HepG2 (cell line): ENCODE results near the gene JPH2. TPM values are rescaled to one million over a fixed set of nuclear protein-coding genes. Genes with fewer than 3 reads are reported as not detected.
A peak's percentile ranks its signal among the peaks of the same experiment; 100 is the strongest.

ENCODE experiments used
- CBFB ChIP-seq: sonication (generic); formaldehyde crosslinking; IDR thresholded peaks from 2 replicates; pipeline ENCODE4 v1.4.0; 2020; ENCODE audit warnings: missing genetic modification reagents
- EP300 ChIP-seq, 3 experiments: sonication (generic) in 1 of 3; formaldehyde crosslinking in 1 of 3; IDR thresholded peaks; 2 replicates each; pipeline versions ENCODE4 v1.5.1 to v1.6.1; 2011 to 2020; ENCODE audit warnings: low read depth in 2 of 3, low read length in 2 of 3, borderline replicate concordance in 1 of 3, improper control_type of control experiment in 1 of 3, mild to moderate bottlenecking in 1 of 3, missing genetic modification reagents in 1 of 3, moderate library complexity in 1 of 3
- GPN1 ChIP-seq: sonication (generic); formaldehyde crosslinking; IDR thresholded peaks from 2 replicates; pipeline ENCODE4 v1.5.1; 2020; ENCODE audit warnings: missing genetic modification reagents, borderline replicate concordance
- HNF4A ChIP-seq: sonication (generic); formaldehyde crosslinking; IDR thresholded peaks from 2 replicates; pipeline ENCODE4 v1.4.0; 2020; ENCODE audit warnings: missing genetic modification reagents
- KDM6A ChIP-seq: IDR thresholded peaks from 2 replicates; pipeline ENCODE4 v1.6.1; 2016; ENCODE audit warnings: low read depth
- KLF15 ChIP-seq: sonication (generic); formaldehyde crosslinking; IDR thresholded peaks from 2 replicates; pipeline ENCODE4 v1.8.1; 2023; ENCODE audit warnings: borderline replicate concordance, mild to moderate bottlenecking, inconsistent platforms, missing genetic modification reagents, mixed read lengths
- KLF6 ChIP-seq: IDR thresholded peaks from 2 replicates; pipeline ENCODE4 v1.8.0; 2016; ENCODE audit warnings: missing biosample characterization, missing genetic modification reagents
- KMT2B ChIP-seq: IDR thresholded peaks from 2 replicates; pipeline ENCODE4 v1.6.1; 2016; ENCODE audit warnings: missing genetic modification reagents, missing compliant biosample characterization
- PBX3 ChIP-seq: sonication (generic); formaldehyde crosslinking; IDR thresholded peaks from 2 replicates; pipeline ENCODE4 v1.8.1; 2023; ENCODE audit warnings: missing genetic modification reagents, inconsistent platforms, borderline replicate concordance
- PHF21A ChIP-seq: sonication (generic); formaldehyde crosslinking; IDR thresholded peaks from 2 replicates; pipeline ENCODE4 v1.5.0; 2020; ENCODE audit warnings: mild to moderate bottlenecking, missing genetic modification reagents
- RBM39 ChIP-seq: fragments of 200-400 bp; formaldehyde crosslinking; IDR thresholded peaks from one replicate; pipeline ENCODE4 v1.6.1; 2018; ENCODE audit warnings: antibody characterized with exemption, mild to moderate bottlenecking, low read depth, low read length; ENCODE audit not compliant: poor library complexity, severe bottlenecking
- SATB2 ChIP-seq: sonication (generic); formaldehyde crosslinking; IDR thresholded peaks from 2 replicates; pipeline ENCODE4 v1.5.0; 2020; ENCODE audit warnings: missing genetic modification reagents
- STAG1 ChIP-seq: sonication (generic); formaldehyde crosslinking; IDR thresholded peaks from 2 replicates; pipeline ENCODE4 v1.4.0; 2020; ENCODE audit warnings: missing genetic modification reagents
- TBX2 ChIP-seq: sonication (generic); formaldehyde crosslinking; IDR thresholded peaks from 2 replicates; pipeline ENCODE4 v1.5.0; 2020; ENCODE audit warnings: missing genetic modification reagents, mild to moderate bottlenecking, borderline replicate concordance
- TEAD2 ChIP-seq: sonication (generic); formaldehyde crosslinking; IDR thresholded peaks from 2 replicates; pipeline ENCODE4 v1.9.0; 2021; ENCODE audit warnings: missing genetic modification reagents
- ZBTB37 ChIP-seq: sonication (generic); formaldehyde crosslinking; IDR thresholded peaks from 2 replicates; pipeline ENCODE4 v1.4.0; 2020; ENCODE audit warnings: mild to moderate bottlenecking, missing genetic modification reagents
- ZNF232 ChIP-seq: sonication (generic); formaldehyde crosslinking; IDR thresholded peaks from 2 replicates; pipeline ENCODE4 v1.4.0; 2020; ENCODE audit warnings: missing genetic modification reagents, borderline replicate concordance
- ZNF30 ChIP-seq: sonication (generic); formaldehyde crosslinking; IDR thresholded peaks from 2 replicates; pipeline ENCODE4 v1.5.0; 2020; ENCODE audit warnings: mild to moderate bottlenecking, missing genetic modification reagents
- ZNF513 ChIP-seq: sonication (generic); formaldehyde crosslinking; conservative IDR thresholded peaks from 2 replicates; pipeline ENCODE4 v1.5.0; 2020; ENCODE audit warnings: missing genetic modification reagents
- ZNF569 ChIP-seq: sonication (generic); formaldehyde crosslinking; IDR thresholded peaks from 2 replicates; pipeline ENCODE4 v1.5.0; 2020; ENCODE audit warnings: mild to moderate bottlenecking, missing genetic modification reagents, moderate library complexity, borderline replicate concordance
- ZXDC ChIP-seq: sonication (generic); formaldehyde crosslinking; IDR thresholded peaks from 2 replicates; pipeline ENCODE4 v1.5.0; 2020; ENCODE audit warnings: mild to moderate bottlenecking, missing genetic modification reagents
- polyA plus RNA-seq, 8 experiments: library from polyadenylated mRNA; depleted of rRNA in 3 of 8; stranded (reverse) in 7 of 8; unstranded in 1 of 8; fragments of >200 nt; fragmentation: Illumina TruSeq in 4 of 8; extraction: Trizol in 4 of 8; gene quantifications; 2 replicates each; pipeline versions ENCODE4 v1.2.1 to v1.2.3, GENCODE V29; 2011 to 2016; ENCODE audit warnings: low read depth in 4 of 8, missing spikeins in 1 of 8, mixed read lengths in 1 of 8; ENCODE audit not compliant: insufficient read depth in 1 of 8
- total RNA-seq, 5 experiments: library from RNA; depleted of rRNA; stranded (reverse); fragments of >200 nt; fragmentation: Illumina TruSeq; extraction: Trizol; gene quantifications; 2 replicates each; pipeline ENCODE4 v1.2.3, GENCODE V29; 2016; ENCODE audit warnings: low read depth in 1 of 5

Gene JPH2
- total and polyA plus RNA-seq, 2 of the 13 experiments (the other 11 are each of a cell fraction or from before 2014, with no cell fraction given) = 0.42 TPM; not detected in 1

- TF ChIP-seq HNF4A (CRISPR knock-in tag) (peak; percentile 10; the same call in 1 of the 2 replicates), STAG1 (CRISPR knock-in tag) (0 out of 2 replicates have a peak, but pooled peaks have one; percentile 13), ZNF232 (CRISPR knock-in tag) (peak; percentile 57; the same call in 1 of the 2 replicates), SATB2 (CRISPR knock-in tag) (no peak; the same call in 1 of the 2 replicates), CBFB (CRISPR knock-in tag) (no peak), PBX3 (peak; percentile 68; the same call in 1 of the 2 replicates), EP300 (IDR thresholded peaks at IDR 0.05; ENCODE audit: low read depth in 2 of 2, low read length in 2 of 2) (peak; percentile 68), EP300 (CRISPR knock-in tag; IDR thresholded peaks at IDR 0.05; ENCODE audit: borderline replicate concordance) (peak; percentile 29; the same call in 1 of the 2 replicates), RBM39 (peak; percentile 93), ZNF30 (CRISPR knock-in tag) (no peak; the same call in 1 of the 2 replicates), KDM6A (CRISPR knock-in tag) (no peak), GPN1 (CRISPR knock-in tag) (no peak), ZBTB37 (no peak), KMT2B (CRISPR knock-in tag) (peak; percentile 86), TBX2 (CRISPR knock-in tag) (peak; percentile 89), ZNF569 (no peak; the same call in 1 of the 2 replicates), TEAD2 (CRISPR knock-in tag) (no peak; the same call in 1 of the 2 replicates), ZXDC (CRISPR knock-in tag) (no peak; the same call in 1 of the 2 replicates), KLF15 (CRISPR knock-in tag) (peak; percentile 76), ZNF513 (CRISPR knock-in tag) (no peak; the same call in 1 of the 2 replicates), KLF6 (peak; percentile 68; the same call in 1 of the 2 replicates), PHF21A (CRISPR knock-in tag) (peak; percentile 72; the same call in 1 of the 2 replicates)
These were observed 23.6 kb upstream of the JPH2 start, which contains the start of gene OSER1 (continued) for GRCh38 chr20:44210406-44211176.
